ENCODE measurements around the gene FBXL13.

GRCh38 chr7:103073989-103074518 lies 542 bp downstream of the FBXL13 start:
- no peak for TF ChIP-seq CTCF (IDR thresholded peaks at IDR 0.05; ENCODE audit: insufficient read depth, low read length)
- no peak for TF ChIP-seq SPI1 (IDR thresholded peaks at IDR 0.05; ENCODE audit: borderline replicate concordance, low read depth)
- TF ChIP-seq POLR2AphosphoS5 (IDR thresholded peaks at IDR 0.05; ENCODE audit: low read depth): no peak
- no peak for TF ChIP-seq GABPA (IDR thresholded peaks at IDR 0.05; ENCODE audit: low read depth)
